ENCODE data around the gene ROR2.
A peak's percentile ranks its signal among the peaks of the same experiment; 100 is the strongest.

ROR2 gene

DNA sequence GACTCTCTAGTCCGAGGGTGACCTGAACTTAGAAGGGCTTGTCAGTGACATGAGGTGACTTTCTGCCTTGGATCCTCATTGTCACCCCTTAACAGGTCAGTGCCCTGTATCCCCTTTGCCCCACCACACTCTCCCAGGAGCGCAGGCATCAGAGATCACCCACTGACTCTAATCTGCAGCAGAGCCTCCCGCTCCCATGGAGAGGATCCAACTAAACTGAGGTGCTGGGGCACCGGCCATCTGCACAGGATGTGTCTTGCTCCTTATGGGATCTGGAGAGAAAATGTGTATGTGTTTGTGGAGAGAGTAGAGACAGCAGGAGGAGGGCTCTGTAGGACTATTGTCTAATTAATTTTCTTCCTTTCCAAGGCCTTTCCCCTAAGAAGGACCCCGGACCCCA is 213.7 kb downstream of the ROR2 start:
- TF ChIP-seq, protein P1, sequence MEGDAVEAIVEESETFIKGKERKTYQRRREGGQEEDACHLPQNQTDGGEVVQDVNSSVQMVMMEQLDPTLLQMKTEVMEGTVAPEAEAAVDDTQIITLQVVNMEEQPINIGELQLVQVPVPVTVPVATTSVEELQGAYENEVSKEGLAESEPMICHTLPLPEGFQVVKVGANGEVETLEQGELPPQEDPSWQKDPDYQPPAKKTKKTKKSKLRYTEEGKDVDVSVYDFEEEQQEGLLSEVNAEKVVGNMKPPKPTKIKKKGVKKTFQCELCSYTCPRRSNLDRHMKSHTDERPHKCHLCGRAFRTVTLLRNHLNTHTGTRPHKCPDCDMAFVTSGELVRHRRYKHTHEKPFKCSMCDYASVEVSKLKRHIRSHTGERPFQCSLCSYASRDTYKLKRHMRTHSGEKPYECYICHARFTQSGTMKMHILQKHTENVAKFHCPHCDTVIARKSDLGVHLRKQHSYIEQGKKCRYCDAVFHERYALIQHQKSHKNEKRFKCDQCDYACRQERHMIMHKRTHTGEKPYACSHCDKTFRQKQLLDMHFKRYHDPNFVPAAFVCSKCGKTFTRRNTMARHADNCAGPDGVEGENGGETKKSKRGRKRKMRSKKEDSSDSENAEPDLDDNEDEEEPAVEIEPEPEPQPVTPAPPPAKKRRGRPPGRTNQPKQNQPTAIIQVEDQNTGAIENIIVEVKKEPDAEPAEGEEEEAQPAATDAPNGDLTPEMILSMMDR (IDR thresholded peaks at IDR 0.05) = no peak
- Histone ChIP-seq H3K4me3 (no peak overlapping the region), H3K27ac (no peak overlapping the region)
- no peak for DNase-seq (ENCODE audit: low spot score)

DNA sequence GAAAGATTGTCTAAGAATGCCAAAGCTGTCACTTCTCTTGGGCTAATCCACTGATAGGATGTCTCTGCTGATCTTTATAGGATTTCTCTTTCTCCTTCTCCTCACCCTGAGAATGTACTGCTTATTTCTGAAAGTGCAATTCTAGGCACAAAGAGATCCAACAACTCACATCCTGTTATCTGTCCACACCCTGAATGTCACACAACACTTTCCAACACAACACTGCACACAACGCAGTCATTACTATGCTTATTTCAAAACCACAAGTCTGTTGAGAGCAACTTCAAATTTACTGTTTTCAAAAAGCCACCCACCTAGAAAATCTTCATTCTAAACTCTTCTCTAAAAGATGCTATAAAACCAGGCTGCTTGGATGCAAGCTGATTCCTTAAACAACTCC is 215.0 kb downstream of the ROR2 start:
- no peak for DNase-seq (ENCODE audit: low spot score)
- no peak overlapping the region for H3K4me3 ChIP-seq
- TF ChIP-seq, protein P1 (IDR thresholded peaks at IDR 0.05) = no peak
- H3K27ac ChIP-seq = no peak overlapping the region

DNA sequence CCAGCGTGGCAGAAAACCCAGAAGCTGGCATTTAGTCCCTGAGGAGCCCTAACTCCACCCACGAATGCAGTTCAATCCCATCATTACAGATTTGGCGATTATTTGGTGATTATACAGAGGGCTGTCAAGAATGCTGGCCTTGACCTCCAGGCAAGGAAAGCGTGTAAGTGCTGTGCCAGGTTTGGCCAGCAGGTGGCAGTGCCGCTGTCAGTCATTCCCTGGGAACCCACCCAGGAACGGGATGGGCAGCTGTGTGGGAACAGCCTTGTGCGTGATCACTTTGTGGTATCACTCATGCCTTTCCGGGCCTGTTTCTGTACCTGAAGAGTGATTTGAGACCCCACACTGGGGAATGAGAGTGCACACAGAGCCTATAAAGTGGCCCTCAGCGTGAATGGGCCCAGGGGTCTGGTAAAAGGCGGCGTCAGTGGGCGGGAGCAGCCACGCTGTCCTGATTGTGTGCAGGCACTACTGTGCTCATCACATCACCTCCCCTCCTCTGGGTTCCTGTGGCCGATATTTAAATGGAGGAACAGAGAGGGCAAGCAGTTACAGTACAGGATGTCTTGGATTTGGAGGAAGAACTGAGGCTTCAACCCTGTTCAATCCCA is 215.6 kb downstream of the ROR2 start:
- no peak for DNase-seq (ENCODE audit: low spot score)
- Histone ChIP-seq H3K27ac (no peak overlapping the region), H3K4me3 (no peak overlapping the region)
- TF ChIP-seq, protein P1 (IDR thresholded peaks at IDR 0.05) = peak; percentile 95

DNA sequence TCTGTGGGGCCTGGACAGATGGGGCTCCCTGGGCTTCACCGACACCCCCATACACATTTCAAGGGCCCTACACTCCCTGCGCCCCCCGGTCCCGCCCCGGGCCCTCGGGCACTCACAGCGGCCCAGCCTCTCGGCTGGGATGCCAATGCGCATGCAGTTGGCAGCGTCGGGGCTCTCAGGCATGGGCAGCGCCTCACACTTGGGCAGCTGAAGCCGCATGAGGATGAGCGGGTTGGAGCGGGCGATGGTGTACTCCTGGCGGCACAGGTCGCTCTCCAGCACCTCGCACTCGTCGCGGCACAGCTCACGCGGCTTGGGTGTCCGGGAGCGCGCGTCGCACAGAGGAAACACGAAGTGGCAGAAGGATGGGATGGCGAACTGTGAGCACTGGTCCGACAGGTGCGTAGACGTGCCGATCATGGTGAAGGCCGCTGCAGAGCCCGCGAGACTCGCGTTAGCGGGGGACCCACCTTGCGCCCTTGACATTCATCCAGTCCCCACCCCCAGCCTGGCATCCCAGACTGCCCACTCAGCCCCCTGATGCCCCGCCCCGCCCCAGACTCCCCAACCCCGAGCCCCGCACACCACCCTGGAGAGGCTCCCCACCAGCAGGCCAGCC is 216.9 kb downstream of the ROR2 start:
- Histone ChIP-seq H3K27ac (no peak overlapping the region), H3K4me3 (no peak overlapping the region)
- no peak for DNase-seq (ENCODE audit: low spot score)
- TF ChIP-seq, protein P1 (IDR thresholded peaks at IDR 0.05) = no peak

DNA sequence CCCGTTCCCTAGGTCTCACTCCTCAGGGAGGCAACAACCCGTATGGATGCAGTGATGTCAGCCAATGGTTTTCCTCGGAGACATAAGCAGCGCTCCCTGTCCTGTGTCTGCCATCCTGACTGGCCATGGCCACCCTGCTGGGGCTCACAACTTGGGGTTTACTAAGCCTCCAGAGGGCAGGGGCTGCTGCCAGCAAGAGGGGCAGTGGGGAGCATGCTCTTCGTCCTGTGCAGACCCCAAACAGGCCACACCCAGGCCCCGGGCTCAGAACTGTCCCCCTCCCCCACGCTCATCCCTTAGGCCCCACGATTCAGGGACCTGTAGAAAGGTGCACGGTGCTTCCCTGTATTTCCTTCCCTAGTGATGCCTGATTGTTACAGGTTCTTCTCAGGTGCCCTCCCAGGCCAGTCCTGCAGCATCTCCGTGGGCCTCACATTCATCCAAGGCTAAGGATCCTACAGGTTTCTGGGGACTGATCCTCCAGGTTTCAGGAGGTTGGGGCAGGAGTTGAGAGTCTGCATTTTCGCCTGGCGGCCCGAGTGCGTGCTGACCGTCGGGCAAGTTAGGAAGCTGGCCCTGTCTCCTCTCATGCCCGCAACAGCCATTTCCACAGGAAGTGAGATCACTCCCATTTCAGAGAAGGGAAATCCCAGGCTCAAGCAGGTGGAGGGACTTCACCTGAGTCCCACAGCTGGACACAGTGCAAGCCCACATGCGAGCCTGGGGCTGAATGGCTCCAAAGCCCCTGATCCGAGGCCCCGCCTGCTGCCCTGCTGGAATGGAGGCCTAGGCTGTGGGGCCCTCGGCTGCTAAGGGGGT is 217.6 kb downstream of the ROR2 start:
- H3K4me3 ChIP-seq = no peak overlapping the region
- TF ChIP-seq, protein P1 (IDR thresholded peaks at IDR 0.05) = no peak
- H3K27ac ChIP-seq = no peak overlapping the region
- no peak for DNase-seq (ENCODE audit: low spot score)

DNA sequence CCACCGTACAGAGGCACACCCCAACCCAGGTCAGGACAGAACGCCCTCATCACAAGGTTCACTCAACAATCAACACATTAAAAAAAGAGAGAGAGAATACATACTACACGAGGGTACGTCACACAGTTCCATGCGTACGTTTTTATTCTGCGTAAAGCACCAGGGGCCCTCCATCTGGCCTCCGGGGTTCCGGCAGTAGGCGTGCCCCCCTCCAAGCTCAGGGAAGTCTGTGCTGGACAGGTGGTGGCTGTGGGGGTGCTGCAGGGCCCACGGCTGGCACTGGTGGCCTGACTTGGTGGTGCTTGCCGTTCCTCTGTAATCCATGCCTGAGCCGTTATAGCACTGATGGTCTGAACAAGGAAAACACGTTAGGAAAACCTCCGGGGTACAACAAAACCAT is 219.2 kb downstream of the ROR2 start:
- TF ChIP-seq, protein P1 (IDR thresholded peaks at IDR 0.05) = no peak
- DNase-seq (ENCODE audit: low spot score) = no peak
- Histone ChIP-seq H3K27ac (no peak overlapping the region), H3K4me3 (no peak overlapping the region)

DNA sequence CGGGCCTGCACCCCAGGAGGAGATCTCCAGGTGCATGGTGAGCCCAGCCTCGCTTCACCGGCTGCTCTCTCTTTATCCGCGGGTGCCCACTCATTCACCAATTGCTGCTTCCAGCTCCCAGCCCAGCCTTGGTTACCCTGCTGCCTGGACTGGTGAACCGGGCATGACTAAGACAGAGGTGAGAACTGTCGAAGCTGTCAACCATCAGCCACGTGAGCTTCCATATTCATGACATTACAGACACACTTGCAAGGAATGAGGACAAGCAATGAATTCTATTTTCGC is 220.5 kb downstream of the ROR2 start:
- Histone ChIP-seq H3K4me3 (no peak overlapping the region), H3K27ac (no peak overlapping the region)
- DNase-seq (ENCODE audit: low spot score) = no peak
- TF ChIP-seq, protein P1 (IDR thresholded peaks at IDR 0.05) = no peak

All from coronary artery (tissue), 2 donors.